H9 (cell line): Measurements from ENCODE around the gene HCK. TPM values are rescaled to one million over a fixed set of nuclear protein-coding genes. Genes with fewer than 3 reads are reported as not detected.

Source experiments
- DNase-seq: peaks from one replicate; pipeline ENCODE4 v3.0.0-alpha.2; 2017
- H2AFZ ChIP-seq: one replicate; pipeline ENCODE4 v1.6.1; 2013; ENCODE audit warnings: mild to moderate bottlenecking, low read length, control low read depth, moderate library complexity
- H2AK5ac ChIP-seq: 2 replicates; pipeline ENCODE4 v1.6.1; 2013; ENCODE audit warnings: low read length, control low read depth, mixed read lengths; ENCODE audit not compliant: insufficient read length
- H2BK120ac ChIP-seq: one replicate; pipeline ENCODE4 v1.6.1; 2013; ENCODE audit warnings: low read depth, mild to moderate bottlenecking, low read length, control low read depth, inconsistent platforms; ENCODE audit not compliant: poor library complexity, severe bottlenecking
- H2BK12ac ChIP-seq: 2 replicates; pipeline ENCODE4 v1.6.1; 2013; ENCODE audit warnings: low read length, control low read depth, mixed read lengths, low read depth; ENCODE audit not compliant: insufficient read length
- H2BK15ac ChIP-seq: 2 replicates; pipeline ENCODE4 v1.6.1; 2013; ENCODE audit warnings: low read depth, low read length, control low read depth
- H2BK20ac ChIP-seq: one replicate; pipeline ENCODE4 v1.6.1; 2013; ENCODE audit warnings: low read depth, mild to moderate bottlenecking, low read length, control low read depth, inconsistent platforms; ENCODE audit not compliant: poor library complexity, severe bottlenecking
- H2BK5ac ChIP-seq: 2 replicates; pipeline ENCODE4 v1.6.1; 2013; ENCODE audit warnings: low read length, control low read depth, mixed read lengths; ENCODE audit not compliant: insufficient read length
- H3K14ac ChIP-seq: 2 replicates; pipeline ENCODE4 v1.6.1; 2013; ENCODE audit warnings: low read length, control low read depth; ENCODE audit not compliant: insufficient read depth
- H3K18ac ChIP-seq: 2 replicates; pipeline ENCODE4 v1.6.1; 2013; ENCODE audit warnings: low read depth, mild to moderate bottlenecking, mixed read lengths, low read length, control low read depth; ENCODE audit not compliant: insufficient read length
- H3K23ac ChIP-seq: 2 replicates; pipeline ENCODE4 v1.6.1; 2013; ENCODE audit warnings: low read length, control low read depth, mixed read lengths, low read depth; ENCODE audit not compliant: insufficient read length
- H3K23me2 ChIP-seq: 2 replicates; pipeline ENCODE4 v1.6.1; 2013; ENCODE audit warnings: low read depth, mild to moderate bottlenecking, mixed read lengths, low read length, control low read depth; ENCODE audit not compliant: insufficient read length, poor library complexity, severe bottlenecking
- H3K27ac ChIP-seq: 2 replicates; pipeline ENCODE4 v1.5.1; 2013; ENCODE audit warnings: low read length, control low read depth, mixed read lengths, low read depth; ENCODE audit not compliant: insufficient read length
- H3K27me3 ChIP-seq: 2 replicates; pipeline ENCODE4 v1.6.1; 2013; ENCODE audit warnings: low read length, control low read depth, inconsistent platforms; ENCODE audit not compliant: insufficient read depth
- H3K4ac ChIP-seq: 2 replicates; pipeline ENCODE4 v1.6.1; 2013; ENCODE audit warnings: low read depth, mild to moderate bottlenecking, control low read depth, inconsistent platforms, low read length, moderate library complexity
- H3K4me1 ChIP-seq: 2 replicates; pipeline ENCODE4 v1.6.1; 2013; ENCODE audit warnings: low read length, control low read depth, inconsistent platforms; ENCODE audit not compliant: insufficient read depth
- H3K4me2 ChIP-seq: 2 replicates; pipeline ENCODE4 v1.6.1; 2013; ENCODE audit warnings: low read length, control low read depth, mixed read lengths; ENCODE audit not compliant: insufficient read length, insufficient read depth
- H3K56ac ChIP-seq: 2 replicates; pipeline ENCODE4 v1.6.1; 2013; ENCODE audit warnings: low read depth, mild to moderate bottlenecking, mixed read lengths, low read length, control low read depth; ENCODE audit not compliant: insufficient read length
- H3K79me1 ChIP-seq: 2 replicates; pipeline ENCODE4 v1.6.1; 2013; ENCODE audit warnings: low read depth, mild to moderate bottlenecking, moderate library complexity, low read length, control low read depth, inconsistent platforms; ENCODE audit not compliant: insufficient read depth, poor library complexity, severe bottlenecking
- H3K79me2 ChIP-seq: 2 replicates; pipeline ENCODE4 v1.6.1; 2013; ENCODE audit warnings: low read length, control low read depth, inconsistent platforms; ENCODE audit not compliant: insufficient read depth
- H3K9ac ChIP-seq: 2 replicates; pipeline ENCODE4 v1.6.1; 2013; ENCODE audit warnings: low read length, control low read depth, mixed read lengths; ENCODE audit not compliant: insufficient read length; ENCODE audit errors: extremely low read depth
- H3K9me3 ChIP-seq: one replicate; pipeline ENCODE4 v1.6.1; 2013; ENCODE audit warnings: low read depth, low read length, inconsistent platforms; ENCODE audit not compliant: control insufficient read depth
- H3T11ph ChIP-seq: one replicate; pipeline ENCODE4 v1.6.1; 2013; ENCODE audit warnings: mild to moderate bottlenecking, low read length, control low read depth, inconsistent platforms
- H4K20me1 ChIP-seq: one replicate; pipeline ENCODE4 v1.6.1; 2013; ENCODE audit not compliant: control insufficient read depth, insufficient read length, insufficient read depth
- H4K5ac ChIP-seq: 2 replicates; pipeline ENCODE4 v1.6.1; 2013; ENCODE audit warnings: low read depth, mild to moderate bottlenecking, mixed read lengths, low read length, control low read depth; ENCODE audit not compliant: insufficient read length
- H4K8ac ChIP-seq: replicated peaks from 2 replicates; pipeline ENCODE4 v1.6.1; 2013; ENCODE audit warnings: low read length, control low read depth, mixed read lengths, low read depth; ENCODE audit not compliant: insufficient read length
- H4K91ac ChIP-seq: 2 replicates; pipeline ENCODE4 v1.6.1; 2013; ENCODE audit warnings: low read depth, mild to moderate bottlenecking, moderate library complexity, mixed read lengths, low read length, control low read depth; ENCODE audit not compliant: insufficient read length
- H3K27ac Mint-ChIP-seq, 3 experiments: 2 replicates in 2 of 3; 3 replicates in 1 of 3; pipeline ENCODE4 v1.8.0; 2020 to 2021; ENCODE audit warnings: mixed read lengths in 3 of 3, mild to moderate bottlenecking in 1 of 3, moderate library complexity in 1 of 3
- H3K27me3 Mint-ChIP-seq: 2 replicates; pipeline ENCODE4 v1.8.0; 2021; ENCODE audit warnings: low read depth, mild to moderate bottlenecking, moderate library complexity, mixed read lengths
- H3K36me3 Mint-ChIP-seq, 3 experiments: 2 replicates in 2 of 3; 3 replicates in 1 of 3; pipeline ENCODE4 v1.8.0; 2020 to 2021; ENCODE audit warnings: low read depth in 3 of 3, mixed read lengths in 3 of 3; ENCODE audit not compliant: insufficient read depth in 1 of 3
- H3K4me1 Mint-ChIP-seq, 2 experiments: 2 replicates each; pipeline ENCODE4 v1.8.0; 2020; ENCODE audit warnings: mixed read lengths in 2 of 2
- H3K4me3 Mint-ChIP-seq, 2 experiments: 2 replicates in 1 of 2; 3 replicates in 1 of 2; pipeline ENCODE4 v1.8.0; 2020 to 2021; ENCODE audit warnings: mild to moderate bottlenecking in 2 of 2, mixed read lengths in 2 of 2, moderate library complexity in 1 of 2
- H3K9me3 Mint-ChIP-seq, 2 experiments: 2 replicates in 1 of 2; 3 replicates in 1 of 2; pipeline ENCODE4 v1.8.0; 2020; ENCODE audit warnings: mild to moderate bottlenecking in 2 of 2, mixed read lengths in 2 of 2, moderate library complexity in 1 of 2
- WGBS: extraction: QIAGEN DNeasy Blood & Tissue Kit; methylation state at CpG from one replicate; pipeline ENCODE4 v1.1.7; 2013; ENCODE audit warnings: missing lambda C conversion rate, low lambda C conversion rate, mixed read lengths; ENCODE audit not compliant: insufficient read length; ENCODE audit errors: extremely low coverage; 5-methylcytosine and 5-hydroxymethylcytosine counted together
- total RNA-seq: library from RNA; stranded (reverse); gene quantifications from 2 replicates; pipeline ENCODE4 v1.2.1, GENCODE V29; 2021
- TF ChIP-seq, protein P1 (sequence below): fragments of 200-600 bp; sonication (generic); conservative IDR thresholded peaks from 3 replicates; pipeline ENCODE4 v1.8.0; 2021; ENCODE audit warnings: antibody characterized with exemption, mild to moderate bottlenecking

The HCK gene
- total RNA-seq, 1 experiment from 2014 or later = 1.7 TPM

DNA sequence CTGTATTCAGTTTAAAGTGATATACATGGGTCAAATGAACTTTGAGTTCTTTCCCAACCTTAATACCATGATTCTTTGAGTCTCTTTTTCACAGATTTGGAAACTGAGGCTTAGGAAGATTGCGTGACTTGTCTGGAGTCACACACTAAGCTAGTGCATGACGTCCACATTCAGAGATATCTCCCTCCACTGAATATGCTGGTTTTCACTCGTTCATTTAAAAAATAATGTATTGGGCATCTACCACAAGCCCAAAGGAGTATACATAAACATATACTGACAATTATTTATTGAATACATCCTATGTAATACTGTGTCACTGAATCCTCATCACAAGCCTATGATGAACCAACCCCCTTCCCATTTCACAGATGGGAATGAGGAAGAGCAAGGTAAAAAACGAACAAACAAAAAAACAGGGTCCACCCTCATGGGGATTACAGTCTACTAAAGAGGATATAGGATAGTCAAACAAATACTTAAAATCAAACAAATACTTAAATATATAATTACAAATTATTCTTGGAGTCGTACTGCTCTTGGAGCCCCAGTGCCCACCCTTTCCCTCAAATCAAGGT is 56.9 kb downstream of the HCK start:
- Histone ChIP-seq H3K79me2 (peaks cover 3% of the 10 kb centered on the region; the same call in 1 of the 2 replicates), H3K4ac (no peak overlapping the region), H3K4me1 (0 out of 2 replicates have a peak, but pooled peaks cover 3% of the 10 kb centered on the region), H2BK15ac (no peak overlapping the region), H3K9me3 (no peaks in the 10 kb centered on the region), H3K9ac (no peak overlapping the region), H3K23ac (no peak overlapping the region), H3K27ac (no peak overlapping the region), H2AK5ac (no peak overlapping the region), H2BK5ac (no peak overlapping the region), H2BK120ac (no peak overlapping the region), H3K79me1 (no peaks in the 10 kb centered on the region), H3K23me2 (peaks cover 6% of the 10 kb centered on the region), H3K4me2 (no peak overlapping the region), H4K91ac (no peak overlapping the region), H3K14ac (no peak overlapping the region), H3K56ac (peak overlapping the region; percentile 63), H2BK12ac (no peak overlapping the region), H2BK20ac (no peak overlapping the region), H2AFZ (no peak overlapping the region), H4K5ac (no peak overlapping the region), H3K27me3 (no peaks in the 10 kb centered on the region), H3T11ph (no peak overlapping the region), H4K8ac (no peak overlapping the region), H3K18ac (no peak overlapping the region), H4K20me1 (no peaks in the 10 kb centered on the region)
- H3K27ac Mint-ChIP-seq = peak overlapping the region in 1 of 3 experiments; percentile 100; a peak in 1 of 7 replicates
- peaks cover 14% of the 10 kb centered on the region for H3K27me3 Mint-ChIP-seq
- DNase-seq = no peak
- no peaks in the 10 kb centered on the region for H3K9me3 Mint-ChIP-seq
- TF ChIP-seq, protein P1, sequence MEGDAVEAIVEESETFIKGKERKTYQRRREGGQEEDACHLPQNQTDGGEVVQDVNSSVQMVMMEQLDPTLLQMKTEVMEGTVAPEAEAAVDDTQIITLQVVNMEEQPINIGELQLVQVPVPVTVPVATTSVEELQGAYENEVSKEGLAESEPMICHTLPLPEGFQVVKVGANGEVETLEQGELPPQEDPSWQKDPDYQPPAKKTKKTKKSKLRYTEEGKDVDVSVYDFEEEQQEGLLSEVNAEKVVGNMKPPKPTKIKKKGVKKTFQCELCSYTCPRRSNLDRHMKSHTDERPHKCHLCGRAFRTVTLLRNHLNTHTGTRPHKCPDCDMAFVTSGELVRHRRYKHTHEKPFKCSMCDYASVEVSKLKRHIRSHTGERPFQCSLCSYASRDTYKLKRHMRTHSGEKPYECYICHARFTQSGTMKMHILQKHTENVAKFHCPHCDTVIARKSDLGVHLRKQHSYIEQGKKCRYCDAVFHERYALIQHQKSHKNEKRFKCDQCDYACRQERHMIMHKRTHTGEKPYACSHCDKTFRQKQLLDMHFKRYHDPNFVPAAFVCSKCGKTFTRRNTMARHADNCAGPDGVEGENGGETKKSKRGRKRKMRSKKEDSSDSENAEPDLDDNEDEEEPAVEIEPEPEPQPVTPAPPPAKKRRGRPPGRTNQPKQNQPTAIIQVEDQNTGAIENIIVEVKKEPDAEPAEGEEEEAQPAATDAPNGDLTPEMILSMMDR = no peak
- peak overlapping the region; percentile 99 for H3K4me3 Mint-ChIP-seq
- H3K36me3 Mint-ChIP-seq = peaks cover 0 to 6% (median 3%) of the 10 kb centered on the region in 3 experiments; a peak in 4 of 7 replicates
- peaks cover 9 to 15% of the 10 kb centered on the region in 2 experiments for H3K4me1 Mint-ChIP-seq
- no CpG with 5 or more reads among the region's 5 CpGs for WGBS
